K562 (cell line): Measurements from ENCODE around the gene LRRC3. TPM values are rescaled to one million over a fixed set of nuclear protein-coding genes. Genes with fewer than 3 reads are reported as not detected.

Source experiments
- ATAC-seq: fragments of 200-7000 bp; cut with Tn5 transposase; 3 replicates; pipeline ENCODE4 v1.9.1; 2020; ENCODE audit warnings: moderate library complexity
- BruUV-seq: library from RNA; stranded (reverse); fragments of 400-500 nt; replicated peaks from 2 replicates; lab custom pipeline; 2021; lab: Mats Ljungman, UMichigan
- CTCF ChIA-PET: fragments of 300-600 bp; formaldehyde crosslinking; extraction: SDS; loops from one replicate; lab custom pipeline; 2021; ENCODE audit warnings: low intra/inter-chr PET ratio; lab: Yijun Ruan, JAX
- POLR2A ChIA-PET: fragments of 300-600, 350-650 bp; sonication (Branson Sonifier 250); formaldehyde crosslinking; extraction: SDS; loops from one replicate; lab custom pipeline; 2021; ENCODE audit warnings: antibody characterized with exemption, inconsistent platforms; lab: Yijun Ruan, JAX
- DNase-seq, 4 experiments: peaks; one replicate each; pipeline versions ENCODE4 v3.0.0 to v3.0.0-alpha.2; 2011 to 2018; ENCODE audit warnings: low spot score in 3 of 4, mixed read lengths in 3 of 4; ENCODE audit errors: extremely low read depth in 1 of 4
- FAIRE-seq: peaks from 2 replicates; lab custom pipeline; 2011; peaks lifted over from hg19 to GRCh38; lab: Jason Lieb, UNC
- H2AFZ ChIP-seq: 2 replicates; pipeline ENCODE4 v1.6.0; 2011; ENCODE audit warnings: low read depth, low read length, control low read depth, inconsistent platforms
- H3K27ac ChIP-seq: fragments of 200-600 bp; 3 replicates; pipeline ENCODE4 v1.8.0; 2011; ENCODE audit warnings: low read depth, mild to moderate bottlenecking, control low read depth, inconsistent platforms, low read length, moderate library complexity, mixed read lengths; ENCODE audit errors: extremely low read depth
- H3K27me3 ChIP-seq, 2 experiments: fragments of 300-600 bp in 1 of 2; 2 replicates in 1 of 2; 3 replicates in 1 of 2; pipeline versions ENCODE4 v1.6.0 to v1.8.0; 2011; ENCODE audit warnings: inconsistent platforms in 2 of 2, low read length in 2 of 2, mild to moderate bottlenecking in 1 of 2, mixed read lengths in 1 of 2, moderate library complexity in 1 of 2; ENCODE audit not compliant: control insufficient read depth in 2 of 2, insufficient read depth in 2 of 2
- H3K36me3 ChIP-seq: fragments of 300-600 bp; 3 replicates; pipeline ENCODE4 v1.8.0; 2011; ENCODE audit warnings: mild to moderate bottlenecking, low read length, inconsistent platforms; ENCODE audit not compliant: control insufficient read depth, insufficient read depth
- H3K4me1 ChIP-seq, 2 experiments: fragments of 200-600 bp in 1 of 2; replicated peaks in 1 of 2; 2 replicates in 1 of 2; 3 replicates in 1 of 2; pipeline versions ENCODE4 v1.5.1 to v1.8.0; 2011; ENCODE audit warnings: inconsistent platforms in 2 of 2, low read length in 2 of 2, mild to moderate bottlenecking in 1 of 2, mixed read lengths in 1 of 2, moderate library complexity in 1 of 2; ENCODE audit not compliant: control insufficient read depth in 2 of 2, insufficient read depth in 2 of 2
- H3K4me2 ChIP-seq: 2 replicates; pipeline ENCODE4 v1.6.1; 2011; ENCODE audit warnings: low read length, control low read depth, inconsistent platforms, mixed read lengths; ENCODE audit not compliant: insufficient read depth
- H3K4me3 ChIP-seq: fragments of 200-600 bp; sonication (generic), shearing (Covaris generic); 2 replicates; pipeline ENCODE4 v1.5.1; 2016; ENCODE audit warnings: control low read depth, inconsistent platforms
- H3K79me2 ChIP-seq: fragments of 200-600 bp; 3 replicates; pipeline ENCODE4 v1.8.0; 2011; ENCODE audit warnings: low read length, inconsistent platforms; ENCODE audit not compliant: control insufficient read depth, insufficient read depth
- H3K9ac ChIP-seq, 2 experiments: 2 replicates each; pipeline versions ENCODE4 v1.6.0 to v1.6.1; 2011; ENCODE audit warnings: low read depth in 2 of 2, low read length in 2 of 2, control low read depth in 1 of 2, inconsistent platforms in 1 of 2, mild to moderate bottlenecking in 1 of 2, mixed read lengths in 1 of 2; ENCODE audit not compliant: insufficient read depth in 1 of 2
- H3K9me1 ChIP-seq: one replicate; pipeline ENCODE4 v1.6.0; 2011; ENCODE audit warnings: inconsistent platforms, mild to moderate bottlenecking, low read length, moderate library complexity; ENCODE audit not compliant: control insufficient read depth, insufficient read depth
- H3K9me3 ChIP-seq: replicated peaks from 2 replicates; pipeline ENCODE4 v1.5.1; 2011; ENCODE audit warnings: low read depth, low read length, inconsistent platforms; ENCODE audit not compliant: control insufficient read depth, insufficient read depth
- H4K20me1 ChIP-seq: replicated peaks from 2 replicates; pipeline ENCODE4 v1.6.1; 2011; ENCODE audit warnings: low read length, inconsistent platforms, mixed read lengths; ENCODE audit not compliant: control insufficient read depth, insufficient read depth
- ELF1 ChIP-seq: fragments of 200-800 bp; sonication (Bioruptor generic); IDR thresholded peaks from 2 replicates; pipeline ENCODE4 v1.6.1; 2016; ENCODE audit warnings: missing genetic modification characterization, missing compliant biosample characterization
- POLR2G ChIP-seq: fragments of 200-400 bp; formaldehyde crosslinking; IDR thresholded peaks from 2 replicates; pipeline ENCODE4 v1.6.1; 2017; ENCODE audit warnings: low read depth, mild to moderate bottlenecking, antibody characterized with exemption, low read length, moderate library complexity
- ZKSCAN1 ChIP-seq: fragments of 150-350 bp; IDR thresholded peaks from 2 replicates; pipeline ENCODE4 v1.6.1; 2016; ENCODE audit warnings: low read depth, low read length
- ZNF75A ChIP-seq: fragments of 450-650 bp; formaldehyde crosslinking; IDR thresholded peaks from 2 replicates; pipeline ENCODE4 v1.4.0; 2020; ENCODE audit warnings: mild to moderate bottlenecking
- WGBS: fragments of 100-300 bp; shearing (Covaris generic); methylation state at CpG from one replicate; pipeline ENCODE4 v1.1.6; 2016; ENCODE audit warnings: low coverage, mixed read lengths; ENCODE audit not compliant: insufficient coverage; ENCODE audit errors: missing lambda C conversion rate; 5-methylcytosine and 5-hydroxymethylcytosine counted together
- in situ Hi-C: fragments of 300-500 bp; cut with MboI; formaldehyde crosslinking; loops from 4 replicates; pipeline ENCODE4 v1.15.0; 2018; ENCODE audit warnings: inconsistent platforms, mixed read lengths
- intact Hi-C: fragments of 100-400 bp; cut with micrococcal nuclease; formaldehyde crosslinking; loops from 2 replicates; pipeline ENCODE4 v1.14.2; 2022
- polyA plus RNA-seq, 8 experiments: library from polyadenylated mRNA; depleted of rRNA in 4 of 8; stranded (reverse) in 5 of 8; unstranded in 3 of 8; fragments of >200 nt; fragmentation: Nextera tagmentation in 2 of 8; fragmentation: Illumina TruSeq in 1 of 8; extraction: Ambion mirVana in 2 of 8; extraction: Trizol in 1 of 8; gene quantifications; 2 replicates each; pipeline versions ENCODE4 v1.2.1 to v1.2.3, GENCODE V29; 2011 to 2014; ENCODE audit warnings: inconsistent platforms in 1 of 8, missing spikeins in 1 of 8
- total RNA-seq, 7 experiments: library from RNA; depleted of rRNA in 6 of 7; stranded (reverse); fragments of >200 nt in 6 of 7; fragmentation: Illumina TruSeq in 2 of 7; extraction: Trizol in 2 of 7; gene quantifications; 2 replicates each; pipeline versions ENCODE4 v1.2.1 to v1.2.3, GENCODE V29; 2011 to 2021; ENCODE audit warnings: low replicate concordance in 1 of 7
- TF ChIP-seq, protein P1 (sequence below): IDR thresholded peaks from 2 replicates; pipeline ENCODE4 v1.6.1; 2011; ENCODE audit not compliant: insufficient read length; ENCODE audit errors: extremely low read depth
- TF ChIP-seq, protein P2 (sequence below), 2 experiments: fragments of 450-650 bp; IDR thresholded peaks; 2 replicates each; pipeline ENCODE4 v1.6.1; 2016; ENCODE audit warnings: mild to moderate bottlenecking in 2 of 2, borderline replicate concordance in 1 of 2, low read depth in 1 of 2, moderate library complexity in 1 of 2
- TF ChIP-seq, protein P3 (sequence below): fragments of 450-650 bp; formaldehyde crosslinking; IDR thresholded peaks from 2 replicates; pipeline ENCODE4 v1.4.0; 2022; ENCODE audit warnings: mild to moderate bottlenecking, moderate library complexity
- TF ChIP-seq, protein P4 (sequence below), 2 experiments: fragments of 450-650 bp in 1 of 2; IDR thresholded peaks; 2 replicates each; pipeline ENCODE4 v1.6.1; 2011 to 2017; ENCODE audit warnings: low read depth in 2 of 2, antibody characterized with exemption in 1 of 2, borderline replicate concordance in 1 of 2, low read length in 1 of 2, mild to moderate bottlenecking in 1 of 2, mixed read lengths in 1 of 2; ENCODE audit not compliant: control insufficient read depth in 1 of 2

LRRC3 gene
- total and polyA plus RNA-seq, 9 of the 15 experiments (the other 6 are each of a cell fraction or from before 2014, with no cell fraction given): 0.04 TPM; not detected in 7

DNA sequence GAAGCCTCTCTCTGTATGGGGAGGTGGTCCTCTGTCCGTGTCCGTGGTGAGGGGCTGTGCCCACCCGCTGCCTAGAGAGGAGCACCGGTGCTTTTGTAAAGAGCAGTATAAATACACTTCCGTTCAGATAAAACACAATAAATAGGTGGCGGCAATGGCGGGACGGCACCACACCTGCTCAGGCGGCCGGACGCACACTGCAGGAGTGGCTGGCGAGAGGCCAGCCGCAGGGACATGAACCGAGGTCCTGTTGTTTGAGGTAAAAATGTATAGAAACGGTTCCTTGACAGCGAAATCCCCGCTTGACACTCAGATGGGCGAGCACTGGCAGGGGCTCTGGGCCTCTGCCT, 43.9 kb downstream of the LRRC3 start:
- Histone ChIP-seq H3K4me3 (no peak overlapping the region), H3K9ac (no peak overlapping the region)
- in situ Hi-C loops: no loop called here
- TF ChIP-seq, protein P1, sequence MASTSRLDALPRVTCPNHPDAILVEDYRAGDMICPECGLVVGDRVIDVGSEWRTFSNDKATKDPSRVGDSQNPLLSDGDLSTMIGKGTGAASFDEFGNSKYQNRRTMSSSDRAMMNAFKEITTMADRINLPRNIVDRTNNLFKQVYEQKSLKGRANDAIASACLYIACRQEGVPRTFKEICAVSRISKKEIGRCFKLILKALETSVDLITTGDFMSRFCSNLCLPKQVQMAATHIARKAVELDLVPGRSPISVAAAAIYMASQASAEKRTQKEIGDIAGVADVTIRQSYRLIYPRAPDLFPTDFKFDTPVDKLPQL: no peak
- no peak for TF ChIP-seq ZKSCAN1
- TF ChIP-seq, protein P2, sequence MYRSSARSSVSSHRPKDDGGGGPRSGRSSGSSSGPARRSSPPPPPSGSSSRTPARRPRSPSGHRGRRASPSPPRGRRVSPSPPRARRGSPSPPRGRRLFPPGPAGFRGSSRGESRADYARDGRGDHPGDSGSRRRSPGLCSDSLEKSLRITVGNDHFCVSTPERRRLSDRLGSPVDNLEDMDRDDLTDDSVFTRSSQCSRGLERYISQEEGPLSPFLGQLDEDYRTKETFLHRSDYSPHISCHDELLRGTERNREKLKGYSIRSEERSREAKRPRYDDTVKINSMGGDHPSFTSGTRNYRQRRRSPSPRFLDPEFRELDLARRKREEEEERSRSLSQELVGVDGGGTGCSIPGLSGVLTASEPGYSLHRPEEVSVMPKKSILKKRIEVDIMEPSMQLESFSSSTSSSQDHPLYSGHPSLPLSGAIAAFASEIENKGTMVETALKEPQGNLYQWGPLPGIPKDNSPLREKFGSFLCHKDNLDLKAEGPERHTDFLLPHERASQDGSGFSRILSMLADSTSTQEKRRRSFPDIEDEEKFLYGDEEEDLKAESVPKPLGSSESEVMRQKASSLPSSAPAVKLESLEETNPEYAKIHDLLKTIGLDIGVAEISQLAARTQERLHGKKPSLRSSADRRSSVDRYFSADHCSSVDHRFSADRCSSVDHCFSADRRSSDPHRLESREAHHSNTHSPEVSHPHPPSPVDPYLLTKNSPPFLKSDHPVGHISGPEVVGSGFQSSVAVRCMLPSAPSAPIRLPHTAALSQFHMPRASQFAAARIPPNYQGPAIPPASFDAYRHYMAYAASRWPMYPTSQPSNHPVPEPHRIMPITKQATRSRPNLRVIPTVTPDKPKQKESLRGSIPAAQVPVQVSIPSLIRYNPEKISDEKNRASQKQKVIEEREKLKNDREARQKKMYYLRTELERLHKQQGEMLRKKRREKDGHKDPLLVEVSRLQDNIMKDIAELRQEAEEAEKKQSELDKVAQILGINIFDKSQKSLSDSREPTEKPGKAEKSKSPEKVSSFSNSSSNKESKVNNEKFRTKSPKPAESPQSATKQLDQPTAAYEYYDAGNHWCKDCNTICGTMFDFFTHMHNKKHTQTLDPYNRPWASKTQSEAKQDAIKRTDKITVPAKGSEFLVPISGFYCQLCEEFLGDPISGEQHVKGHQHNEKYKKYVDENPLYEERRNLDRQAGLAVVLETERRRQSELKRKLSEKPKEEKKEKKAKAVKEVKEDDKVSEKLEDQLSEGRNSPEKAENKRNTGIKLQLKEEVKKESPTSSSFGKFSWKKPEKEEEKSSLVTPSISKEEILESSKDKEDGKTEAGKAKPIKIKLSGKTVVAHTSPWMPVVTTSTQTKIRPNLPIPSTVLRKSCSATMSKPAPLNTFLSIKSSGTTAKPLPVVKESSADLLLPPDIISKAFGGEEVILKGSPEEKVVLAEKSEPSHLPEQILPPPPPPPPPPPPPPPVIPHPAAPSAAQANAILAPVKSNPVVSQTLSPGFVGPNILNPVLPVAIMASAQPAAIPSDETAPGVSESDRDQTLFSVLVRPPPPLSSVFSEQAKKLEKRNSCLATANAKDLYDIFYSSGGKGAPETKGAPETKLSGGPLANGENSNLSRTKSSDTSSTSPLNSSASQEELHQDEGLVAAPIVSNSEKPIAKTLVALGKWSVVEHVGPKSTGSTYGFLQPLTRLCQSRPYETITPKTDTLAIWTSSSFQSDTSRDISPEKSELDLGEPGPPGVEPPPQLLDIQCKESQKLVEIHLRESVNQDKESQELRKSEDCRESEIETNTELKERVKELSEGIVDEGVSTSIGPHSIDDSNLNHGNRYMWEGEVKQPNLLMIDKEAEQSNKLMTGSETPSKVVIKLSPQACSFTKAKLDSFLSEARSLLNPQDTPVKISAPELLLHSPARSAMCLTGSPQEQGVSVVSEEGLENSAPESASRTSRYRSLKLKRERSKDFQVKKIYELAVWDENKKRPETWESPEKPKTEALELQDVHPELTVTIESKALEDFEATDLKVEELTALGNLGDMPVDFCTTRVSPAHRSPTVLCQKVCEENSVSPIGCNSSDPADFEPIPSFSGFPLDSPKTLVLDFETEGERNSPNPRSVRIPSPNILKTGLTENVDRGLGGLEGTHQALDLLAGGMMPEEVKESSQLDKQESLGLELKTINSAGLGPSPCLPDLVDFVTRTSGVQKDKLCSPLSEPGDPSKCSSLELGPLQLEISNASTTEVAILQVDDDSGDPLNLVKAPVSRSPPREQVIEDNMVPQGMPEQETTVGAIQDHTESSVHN (IDR thresholded peaks at IDR 0.05; ENCODE audit: borderline replicate concordance in 1 of 2, low read depth in 1 of 2): no peak
- no peak for TF ChIP-seq ELF1 (tag)
- no peak for TF ChIP-seq ZNF75A (CRISPR knock-in tag)
- TF ChIP-seq, protein P3, sequence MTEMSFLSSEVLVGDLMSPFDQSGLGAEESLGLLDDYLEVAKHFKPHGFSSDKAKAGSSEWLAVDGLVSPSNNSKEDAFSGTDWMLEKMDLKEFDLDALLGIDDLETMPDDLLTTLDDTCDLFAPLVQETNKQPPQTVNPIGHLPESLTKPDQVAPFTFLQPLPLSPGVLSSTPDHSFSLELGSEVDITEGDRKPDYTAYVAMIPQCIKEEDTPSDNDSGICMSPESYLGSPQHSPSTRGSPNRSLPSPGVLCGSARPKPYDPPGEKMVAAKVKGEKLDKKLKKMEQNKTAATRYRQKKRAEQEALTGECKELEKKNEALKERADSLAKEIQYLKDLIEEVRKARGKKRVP: no peak
- TF ChIP-seq, protein P4, sequence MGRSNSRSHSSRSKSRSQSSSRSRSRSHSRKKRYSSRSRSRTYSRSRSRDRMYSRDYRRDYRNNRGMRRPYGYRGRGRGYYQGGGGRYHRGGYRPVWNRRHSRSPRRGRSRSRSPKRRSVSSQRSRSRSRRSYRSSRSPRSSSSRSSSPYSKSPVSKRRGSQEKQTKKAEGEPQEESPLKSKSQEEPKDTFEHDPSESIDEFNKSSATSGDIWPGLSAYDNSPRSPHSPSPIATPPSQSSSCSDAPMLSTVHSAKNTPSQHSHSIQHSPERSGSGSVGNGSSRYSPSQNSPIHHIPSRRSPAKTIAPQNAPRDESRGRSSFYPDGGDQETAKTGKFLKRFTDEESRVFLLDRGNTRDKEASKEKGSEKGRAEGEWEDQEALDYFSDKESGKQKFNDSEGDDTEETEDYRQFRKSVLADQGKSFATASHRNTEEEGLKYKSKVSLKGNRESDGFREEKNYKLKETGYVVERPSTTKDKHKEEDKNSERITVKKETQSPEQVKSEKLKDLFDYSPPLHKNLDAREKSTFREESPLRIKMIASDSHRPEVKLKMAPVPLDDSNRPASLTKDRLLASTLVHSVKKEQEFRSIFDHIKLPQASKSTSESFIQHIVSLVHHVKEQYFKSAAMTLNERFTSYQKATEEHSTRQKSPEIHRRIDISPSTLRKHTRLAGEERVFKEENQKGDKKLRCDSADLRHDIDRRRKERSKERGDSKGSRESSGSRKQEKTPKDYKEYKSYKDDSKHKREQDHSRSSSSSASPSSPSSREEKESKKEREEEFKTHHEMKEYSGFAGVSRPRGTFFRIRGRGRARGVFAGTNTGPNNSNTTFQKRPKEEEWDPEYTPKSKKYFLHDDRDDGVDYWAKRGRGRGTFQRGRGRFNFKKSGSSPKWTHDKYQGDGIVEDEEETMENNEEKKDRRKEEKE (IDR thresholded peaks at IDR 0.05; ENCODE audit: borderline replicate concordance in 1 of 2, control insufficient read depth in 1 of 2, low read depth in 2 of 2, low read length in 1 of 2): no peak
- TF ChIP-seq POLR2G: no peak

More for the DNA sequence above, 43.9 kb downstream of the LRRC3 start:
- H3K4me2 ChIP-seq: no peak overlapping the region
- H3K4me1 ChIP-seq: peaks cover 0 to 28% of the 10 kb centered on the region in 2 experiments; a peak in 3 of 5 replicates
- ATAC-seq (no peak), DNase-seq (no peak), FAIRE-seq (no peak)
- no peaks in the 10 kb centered on the region for H3K9me3 ChIP-seq
- CTCF ChIA-PET: no interaction called here
- H3K36me3 ChIP-seq: no peaks in the 10 kb centered on the region
- POLR2A ChIA-PET: no interaction called here
- no peak overlapping the region for H2AFZ ChIP-seq
- no peak overlapping the region for H3K27ac ChIP-seq
- 11% methylated on average over 15 of the region's 18 CpGs for WGBS
- no peaks in the 10 kb centered on the region for H3K79me2 ChIP-seq
- H4K20me1 ChIP-seq: peaks cover 8% of the 10 kb centered on the region
- intact Hi-C loops: no loop called here
- H3K9me1 ChIP-seq: no peaks in the 10 kb centered on the region
- peaks cover 78 to 94% of the 10 kb centered on the region in 2 experiments for H3K27me3 ChIP-seq
- no TSS peak for BruUV-seq
